HG02884 (cell line): ENCODE results near the gene SEC14L1.
"Not testable (repeated sequence)": the region's sequence is repeated elsewhere in the genome, so short reads cannot be mapped to it uniquely, and the experiment has no call there.

Source experiments
- ATAC-seq: cut with Tn5 transposase; IDR thresholded peaks from one replicate; pipeline ENCODE4 v1.9.1; 2021; ENCODE audit warnings: mild to moderate bottlenecking, moderate library complexity; ENCODE audit not compliant: unreplicated experiment

The SEC14L1 gene

GRCh38 chr17:77140166-77140877 is 447 bp upstream of the SEC14L1 start:
- ATAC-seq: peak; percentile 76

GRCh38 chr17:77141846-77142449 is 1.2 kb downstream of the SEC14L1 start:
- no peak for ATAC-seq

- ATAC-seq: no peak
Measured at GRCh38 chr17:77142689-77143088, 1.9 kb downstream of the SEC14L1 start.

- no peak for ATAC-seq
Measured at GRCh38 chr17:77143306-77143705, 2.5 kb downstream of the SEC14L1 start.

- ATAC-seq: no peak
Measured at GRCh38 chr17:77144227-77144626, 3.5 kb downstream of the SEC14L1 start.

GRCh38 chr17:77145224-77145611 is 4.4 kb downstream of the SEC14L1 start:
- no peak for ATAC-seq

- ATAC-seq: no peak
Measured at GRCh38 chr17:77145612-77146245, 5.0 kb downstream of the SEC14L1 start.

GRCh38 chr17:77146246-77146632 is 5.5 kb downstream of the SEC14L1 start:
- ATAC-seq: no peak

GRCh38 chr17:77146882-77147281 is 6.1 kb downstream of the SEC14L1 start:
- ATAC-seq: no peak

GRCh38 chr17:77147357-77147801 is 6.6 kb downstream of the SEC14L1 start:
- ATAC-seq: no peak

GRCh38 chr17:77148077-77148939 is 7.5 kb downstream of the SEC14L1 start:
- no peak for ATAC-seq

- no peak for ATAC-seq
Measured at GRCh38 chr17:77148940-77149510, 8.3 kb downstream of the SEC14L1 start.

GRCh38 chr17:77150196-77150595 is 9.4 kb downstream of the SEC14L1 start:
- ATAC-seq: no peak

- no peak for ATAC-seq
Measured at GRCh38 chr17:77151186-77151585, 10.4 kb downstream of the SEC14L1 start.

GRCh38 chr17:77152056-77152455 is 11.3 kb downstream of the SEC14L1 start:
- ATAC-seq: not testable (repeated sequence)

GRCh38 chr17:77153472-77153871 is 12.7 kb downstream of the SEC14L1 start:
- no peak for ATAC-seq

- no peak for ATAC-seq
Measured at GRCh38 chr17:77153999-77154586, 13.3 kb downstream of the SEC14L1 start.

GRCh38 chr17:77155125-77155524 is 14.4 kb downstream of the SEC14L1 start:
- no peak for ATAC-seq

GRCh38 chr17:77157766-77158165 is 17.0 kb downstream of the SEC14L1 start:
- ATAC-seq: not testable (repeated sequence)

- ATAC-seq: no peak
Measured at GRCh38 chr17:77160091-77160874, 19.5 kb downstream of the SEC14L1 start.
